ENCODE measurements around the gene SPINT2.

DNA sequence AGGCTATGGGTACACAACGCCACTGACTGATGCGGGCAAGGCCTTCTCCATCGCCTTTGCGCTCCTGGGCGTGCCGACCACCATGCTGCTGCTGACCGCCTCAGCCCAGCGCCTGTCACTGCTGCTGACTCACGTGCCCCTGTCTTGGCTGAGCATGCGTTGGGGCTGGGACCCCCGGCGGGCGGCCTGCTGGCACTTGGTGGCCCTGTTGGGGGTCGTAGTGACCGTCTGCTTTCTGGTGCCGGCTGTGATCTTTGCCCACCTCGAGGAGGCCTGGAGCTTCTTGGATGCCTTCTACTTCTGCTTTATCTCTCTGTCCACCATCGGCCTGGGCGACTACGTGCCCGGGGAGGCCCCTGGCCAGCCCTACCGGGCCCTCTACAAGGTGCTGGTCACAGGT is 62.2 kb downstream of the SPINT2 start:
- no peak for TF ChIP-seq POLR2A (IDR thresholded peaks at IDR 0.05; ENCODE audit: low read length)
- TF ChIP-seq GATA1 (IDR thresholded peaks at IDR 0.05; ENCODE audit: low read depth, low read length), result no peak

All from erythroblast (primary cell).